Panc1 (cell line): Measurements from ENCODE around the gene BCAS3. TPM values are rescaled to one million over a fixed set of nuclear protein-coding genes. Genes with fewer than 3 reads are reported as not detected.

Experiments
- ATAC-seq: fragments of 200-7000 bp; cut with Tn5 transposase; 2 replicates; pipeline ENCODE4 v1.9.1; 2020; ENCODE audit warnings: mild to moderate bottlenecking, moderate library complexity
- BruUV-seq: library from RNA; stranded (reverse); fragments of 400-500 nt; replicated peaks from 2 replicates; lab custom pipeline; 2021; lab: Mats Ljungman, UMichigan
- CTCF ChIA-PET: fragments of 300-600 bp; sonication (Branson Sonifier 250); formaldehyde crosslinking; loops from one replicate; lab custom pipeline; 2022; ENCODE audit warnings: antibody characterized with exemption; lab: Charles Lee
- POLR2A ChIA-PET: fragments of 300-600 bp; sonication (Branson Sonifier 250); formaldehyde crosslinking; loops from one replicate; lab custom pipeline; 2022; ENCODE audit warnings: antibody characterized with exemption; lab: Charles Lee
- DNase-seq: peaks from one replicate; pipeline ENCODE4 v3.0.0-alpha.2; 2010; ENCODE audit warnings: low read depth, low spot score
- H3K27ac ChIP-seq: 2 replicates; pipeline ENCODE4 v1.5.1; 2011; ENCODE audit warnings: mild to moderate bottlenecking, low read length, inconsistent platforms
- H3K27me3 ChIP-seq: fragments of 200-500 bp; sonication (Bioruptor generic); 2 replicates; pipeline ENCODE4 v1.6.0; 2014; ENCODE audit warnings: low read length, inconsistent platforms; ENCODE audit not compliant: control insufficient read depth, insufficient read depth
- H3K36me3 ChIP-seq: fragments of 200-500 bp; sonication (Bioruptor generic); 2 replicates; pipeline ENCODE4 v1.5.1; 2014; ENCODE audit warnings: inconsistent platforms, mild to moderate bottlenecking, low read length, moderate library complexity; ENCODE audit not compliant: control insufficient read depth, insufficient read depth
- H3K4me1 ChIP-seq: 2 replicates; pipeline ENCODE4 v1.5.1; 2011; ENCODE audit warnings: inconsistent platforms, mild to moderate bottlenecking, low read length, moderate library complexity; ENCODE audit not compliant: control insufficient read depth, insufficient read depth
- H3K4me3 ChIP-seq, 2 experiments: 2 replicates each; pipeline ENCODE4 v1.5.1; 2011 to 2012; ENCODE audit warnings: low read depth in 2 of 2, low read length in 2 of 2, mild to moderate bottlenecking in 2 of 2, inconsistent platforms in 1 of 2, moderate library complexity in 1 of 2
- H3K9me3 ChIP-seq: fragments of 200-500 bp; sonication (Bioruptor generic); 2 replicates; pipeline ENCODE4 v1.5.1; 2014; ENCODE audit warnings: low read depth, mild to moderate bottlenecking, inconsistent platforms, low read length, moderate library complexity; ENCODE audit not compliant: control insufficient read depth, insufficient read depth
- CTCF ChIP-seq: fragments of 450-650 bp; IDR thresholded peaks from 2 replicates; pipeline ENCODE4 v1.5.1; 2017; ENCODE audit warnings: mild to moderate bottlenecking
- POLR2AphosphoS5 ChIP-seq: IDR thresholded peaks from 2 replicates; pipeline ENCODE4 v1.6.1; 2012; ENCODE audit warnings: mild to moderate bottlenecking, low read depth, low read length, moderate library complexity
- REST ChIP-seq, 2 experiments: IDR thresholded peaks; 2 replicates each; pipeline ENCODE4 v1.6.1; 2011 to 2012; ENCODE audit warnings: low read depth in 2 of 2, control low read depth in 1 of 2, low read length in 1 of 2, mild to moderate bottlenecking in 1 of 2, moderate library complexity in 1 of 2; ENCODE audit not compliant: insufficient read depth in 1 of 2
- SIN3A ChIP-seq: IDR thresholded peaks from 2 replicates; pipeline ENCODE4 v1.6.1; 2012; ENCODE audit warnings: low read depth, mild to moderate bottlenecking, low read length, moderate library complexity, borderline replicate concordance; ENCODE audit not compliant: insufficient read depth
- TCF7L2 ChIP-seq: IDR thresholded peaks from 2 replicates; pipeline ENCODE4 v1.6.1; 2011; ENCODE audit warnings: mild to moderate bottlenecking, low read depth, low read length, inconsistent platforms
- in situ Hi-C: cut with HindIII; loops from 2 replicates; pipeline ENCODE4 v1.10.0; 2016; ENCODE audit warnings: low sequenced_read_pairs, low pct_unique_long_range_greater_than_20kb
- intact Hi-C: fragments of 100-400 bp; cut with micrococcal nuclease; formaldehyde crosslinking; loops from one replicate; pipeline ENCODE4 v1.10.0; 2022; ENCODE audit not compliant: unreplicated experiment
- total RNA-seq: library from RNA; stranded (reverse); gene quantifications from one replicate; pipeline ENCODE4 v1.2.1, GENCODE V29; 2021; ENCODE audit not compliant: unreplicated experiment

BCAS3 gene
- total RNA-seq, 1 experiment from 2014 or later = 9.3 TPM

- CTCF ChIA-PET = no interaction called here
- no peaks in the 10 kb centered on the region for H3K36me3 ChIP-seq
- ATAC-seq (no peak), DNase-seq (no peak)
- intact Hi-C loops (no loop called here), in situ Hi-C loops (no loop called here)
- POLR2A ChIA-PET = no interaction called here
- H3K27me3 ChIP-seq = no peaks in the 10 kb centered on the region
- BruUV-seq = no TSS peak
- TF ChIP-seq POLR2AphosphoS5 (no peak), CTCF (no peak), TCF7L2 (no peak), REST (IDR thresholded peaks at IDR 0.05; ENCODE audit: insufficient read depth in 1 of 2, low read depth in 2 of 2, low read length in 1 of 2) (no peak), SIN3A (no peak)
- no peak overlapping the region for H3K27ac ChIP-seq
- no peaks in the 10 kb centered on the region for H3K9me3 ChIP-seq
- no peaks in the 10 kb centered on the region for H3K4me1 ChIP-seq
- H3K4me3 ChIP-seq = no peak overlapping the region
These were observed 150.3 kb downstream of the BCAS3 start for GRCh38 chr17:60827943-60828342.

- H3K9me3 ChIP-seq = no peaks in the 10 kb centered on the region
- BruUV-seq = no TSS peak
- no peaks in the 10 kb centered on the region for H3K27me3 ChIP-seq
- H3K36me3 ChIP-seq = no peaks in the 10 kb centered on the region
- no peak overlapping the region for H3K4me3 ChIP-seq
- intact Hi-C loops (no loop called here), in situ Hi-C loops (no loop called here)
- ATAC-seq = no peak
- no peak for DNase-seq
- POLR2A ChIA-PET = no interaction called here
- no peaks in the 10 kb centered on the region for H3K4me1 ChIP-seq
- no peak for TF ChIP-seq REST (IDR thresholded peaks at IDR 0.05; ENCODE audit: insufficient read depth in 1 of 2, low read depth in 2 of 2, low read length in 1 of 2)
- TF ChIP-seq TCF7L2 = no peak
- no peak for TF ChIP-seq CTCF
- no peak for TF ChIP-seq POLR2AphosphoS5
- TF ChIP-seq SIN3A = no peak
- CTCF ChIA-PET = no interaction called here
- no peak overlapping the region for H3K27ac ChIP-seq
These were observed 154.5 kb downstream of the BCAS3 start for GRCh38 chr17:60832151-60832585.
